Activated naive CD4-positive, alpha-beta T cell treated with anti-CD3 and anti-CD28 coated beads, Interleukin-2, amount 50 U/mL, for 16 hours (primary cell): ENCODE results near the gene EIF2B1.

ENCODE experiments used
- DNase-seq: peaks from one replicate; pipeline ENCODE4 v3.0.0-alpha.2; 2020

The EIF2B1 gene

DNA sequence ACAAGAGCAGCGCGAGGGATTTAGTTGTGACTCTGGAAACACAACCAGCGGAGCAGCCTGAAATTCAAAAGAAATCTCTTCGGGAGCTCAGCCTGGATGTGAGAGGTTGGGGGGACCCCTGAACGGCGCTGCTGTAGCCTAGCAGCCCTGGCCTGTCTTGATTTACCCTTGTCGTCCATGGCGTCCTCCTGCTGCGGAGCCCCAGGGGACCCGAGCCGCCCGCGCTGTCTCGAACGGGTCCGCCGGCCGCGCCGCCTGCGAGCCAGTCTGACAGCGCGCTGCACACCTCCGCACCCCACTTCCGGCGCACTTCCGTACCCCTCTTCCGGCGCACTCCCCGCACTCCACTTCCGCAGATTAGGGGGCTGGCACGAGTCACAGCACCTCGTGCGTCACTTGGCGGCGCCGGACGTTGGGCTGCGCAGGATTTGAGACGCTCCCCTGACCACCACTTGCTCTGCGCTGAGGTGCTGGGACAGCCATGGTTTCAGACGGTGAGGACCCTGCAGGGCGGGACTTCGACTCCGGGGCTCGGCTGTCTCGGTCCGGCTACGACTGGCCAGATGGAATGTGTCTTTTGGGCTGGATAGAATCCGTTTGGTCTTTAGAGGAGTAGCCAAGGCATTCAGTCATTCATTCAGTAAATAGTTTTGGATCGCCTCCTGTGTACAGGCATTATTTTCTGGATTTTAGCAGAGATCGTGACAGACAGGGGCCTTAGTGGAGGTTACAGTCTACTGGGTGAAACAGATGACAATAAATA, at the start of gene EIF2B1, which contains the start of gene GTF2H3:
Gene EIF2B1, minus strand, starts transcription at position 308 of the 763 bp plus-strand sequence. Its CDS starts 129 bp downstream, at position 179.
Gene GTF2H3, plus strand, starts transcription at position 451 of the 763 bp plus-strand sequence. Its CDS starts 31 bp downstream, at position 482.
- DNase-seq: peak; percentile 96

DNA sequence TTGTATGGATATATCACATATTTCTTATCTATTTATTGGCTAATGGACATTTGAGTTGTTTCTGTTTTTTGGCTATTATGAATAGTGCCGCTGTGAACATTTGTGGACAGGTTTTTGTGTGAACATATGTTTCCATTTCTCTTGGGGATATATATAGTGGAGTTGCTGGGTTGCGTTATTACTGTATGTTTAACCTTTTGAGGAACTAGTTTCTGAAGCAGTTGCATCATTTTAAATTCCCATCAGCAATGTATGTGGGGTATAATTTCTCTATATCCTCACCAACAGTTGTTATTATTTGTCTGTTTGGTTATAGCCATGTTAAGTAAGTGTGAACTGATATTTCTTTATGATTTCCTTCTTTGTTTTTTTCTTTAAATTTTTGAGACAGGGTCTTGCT, 48.1 kb upstream of the EIF2B1 start:
- no peak for DNase-seq

GRCh38 chr12:123678981-123679380, 45.5 kb upstream of the EIF2B1 start:
- DNase-seq: no peak

DNA sequence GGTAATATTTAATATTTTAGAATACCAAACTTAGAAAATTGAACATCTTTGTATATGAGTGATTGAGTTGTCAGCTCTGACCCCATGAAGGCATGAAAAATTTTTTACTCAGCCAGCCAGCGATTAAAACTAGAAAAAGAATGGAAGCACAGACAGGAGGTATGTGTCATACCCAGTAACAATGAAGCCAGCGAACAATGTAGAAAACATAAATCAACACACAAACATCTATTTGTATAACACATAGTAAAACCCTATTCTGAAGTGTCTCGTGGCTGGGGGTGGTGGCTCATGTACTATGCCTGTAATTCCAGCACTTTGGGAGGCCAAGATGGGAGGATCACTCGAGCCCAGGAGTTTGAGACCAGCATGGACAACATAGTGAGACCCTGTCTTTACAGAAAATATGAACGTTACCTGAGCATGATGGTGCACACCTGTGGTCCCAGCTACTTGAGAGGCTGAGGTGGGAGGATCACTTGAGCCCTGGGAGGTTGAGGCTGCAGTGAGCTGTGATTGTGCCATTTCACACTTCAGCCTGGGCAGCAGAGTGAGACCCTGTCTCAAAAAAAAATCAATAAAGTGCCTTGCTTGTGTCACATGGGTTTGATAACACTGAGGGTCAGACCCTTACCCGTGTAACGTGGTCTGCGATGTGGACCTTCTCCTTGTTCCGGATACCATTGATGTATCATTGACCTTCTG, 43.3 kb upstream of the EIF2B1 start:
- no peak for DNase-seq

DNA sequence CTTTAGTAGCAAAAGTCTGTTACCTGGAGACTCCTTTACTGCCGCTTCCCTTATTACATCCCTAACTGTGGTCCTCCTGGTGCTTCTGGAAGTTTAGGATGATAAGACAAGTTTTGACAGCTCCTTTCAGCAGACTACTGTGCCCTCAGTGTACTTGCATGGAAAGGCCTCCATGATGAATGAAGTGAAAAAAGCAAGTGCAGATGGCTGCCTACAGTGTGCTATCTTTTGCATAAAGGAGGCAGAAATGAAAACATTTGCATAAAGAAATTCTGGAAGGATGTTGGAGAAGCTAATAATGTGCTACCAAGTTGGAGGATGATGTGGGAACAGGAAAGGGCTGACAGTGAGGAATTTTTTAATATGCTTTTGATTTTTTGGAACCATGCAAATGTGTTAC, 42.0 kb upstream of the EIF2B1 start:
- no peak for DNase-seq

GRCh38 chr12:123671876-123672275, 38.4 kb upstream of the EIF2B1 start:
- DNase-seq: no peak

DNA sequence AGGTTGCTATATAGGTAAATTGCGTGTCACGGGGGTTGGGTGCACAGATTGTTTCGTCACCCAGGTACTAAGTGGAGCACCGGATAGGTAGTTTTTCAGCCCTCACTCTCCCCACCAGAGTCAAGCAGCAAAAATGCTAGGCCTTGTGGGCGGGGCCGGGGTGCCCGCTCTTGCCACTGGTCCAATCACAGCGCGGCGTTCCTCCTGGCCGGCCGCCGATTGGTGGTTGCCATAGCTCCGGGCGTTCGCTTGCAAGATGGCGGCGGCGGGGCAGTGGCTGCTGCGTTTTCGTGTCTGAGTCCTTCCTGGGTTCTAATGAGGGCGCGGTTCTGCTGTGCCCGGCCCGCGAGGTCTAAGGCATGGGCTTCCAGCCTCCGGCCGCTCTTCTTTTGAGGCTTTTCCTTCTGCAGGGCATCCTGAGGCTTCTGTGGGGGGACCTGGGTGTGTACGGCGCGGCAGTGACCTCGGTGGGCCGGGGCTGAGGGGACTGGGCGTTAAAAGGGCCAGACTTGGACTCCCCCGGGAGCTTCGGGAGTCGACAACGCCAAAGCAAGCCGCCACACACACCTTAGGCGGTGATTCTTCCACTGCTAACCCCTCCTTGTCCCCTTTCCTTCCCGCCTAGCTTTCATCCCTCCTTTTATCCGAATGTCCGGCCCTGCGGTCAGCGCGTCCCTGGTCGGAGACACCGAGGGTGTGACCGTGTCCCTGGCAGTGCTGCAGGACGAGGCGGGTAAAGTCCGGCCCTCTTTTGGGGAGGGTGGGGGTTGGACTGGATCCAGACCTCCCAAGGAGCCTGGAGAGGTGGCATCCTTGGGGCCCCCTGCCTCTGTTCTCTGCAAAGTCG, 37.6 kb upstream of the EIF2B1 start, which contains the start of gene TCTN2:
Gene TCTN2, plus strand, starts transcription at position 232 of the 847 bp plus-strand sequence. Its CDS starts 128 bp downstream, at position 360.
- DNase-seq: peak; percentile 96

GRCh38 chr12:123667771-123668170, 34.3 kb upstream of the EIF2B1 start:
- no peak for DNase-seq

GRCh38 chr12:123659996-123660727, 26.7 kb upstream of the EIF2B1 start:
- no peak for DNase-seq

DNA sequence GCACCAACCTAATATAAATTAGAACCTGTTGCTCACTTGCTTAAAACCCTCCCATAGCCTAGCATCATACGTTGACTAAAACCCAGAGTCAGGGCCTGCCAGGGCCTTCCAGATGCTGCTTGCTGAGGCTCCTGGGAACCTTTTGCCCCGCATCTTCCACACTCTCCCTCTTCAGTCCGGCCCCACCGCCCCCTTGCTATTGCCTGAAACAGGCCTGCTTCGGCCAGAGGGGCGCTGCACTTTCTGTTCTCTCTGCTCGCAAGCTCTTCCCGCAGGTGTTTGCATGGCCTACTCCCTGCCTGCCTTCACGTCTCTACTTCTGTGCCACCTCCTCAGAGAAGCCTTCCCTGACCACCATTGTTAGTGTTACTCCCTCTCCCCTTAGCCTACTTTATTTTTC, 23.7 kb upstream of the EIF2B1 start:
- DNase-seq: no peak

DNA sequence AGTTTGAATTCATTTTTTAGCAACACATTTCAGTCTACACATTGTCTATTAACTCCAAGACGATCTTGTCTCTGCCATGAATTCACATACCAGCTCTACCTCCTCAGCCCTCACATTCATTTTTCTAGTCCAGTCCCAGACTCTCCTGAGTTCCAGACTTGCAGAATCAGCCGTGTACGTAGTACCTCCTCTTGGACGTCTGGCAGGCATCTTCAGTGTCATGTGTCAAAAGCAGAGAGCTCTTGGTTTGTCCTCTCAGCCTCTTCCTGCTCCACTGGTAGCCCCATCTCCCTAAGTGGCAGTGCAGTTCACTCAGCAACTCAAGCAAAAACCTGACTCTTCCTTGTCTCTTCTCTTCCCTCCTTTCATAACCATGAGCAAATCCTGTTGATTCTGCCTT, 22.9 kb upstream of the EIF2B1 start:
- no peak for DNase-seq

- no peak for DNase-seq
These were observed 21.9 kb upstream of the EIF2B1 start for GRCh38 chr12:123655420-123655819.

- DNase-seq: no peak
These were observed 20.7 kb upstream of the EIF2B1 start for GRCh38 chr12:123654129-123654701.

DNA sequence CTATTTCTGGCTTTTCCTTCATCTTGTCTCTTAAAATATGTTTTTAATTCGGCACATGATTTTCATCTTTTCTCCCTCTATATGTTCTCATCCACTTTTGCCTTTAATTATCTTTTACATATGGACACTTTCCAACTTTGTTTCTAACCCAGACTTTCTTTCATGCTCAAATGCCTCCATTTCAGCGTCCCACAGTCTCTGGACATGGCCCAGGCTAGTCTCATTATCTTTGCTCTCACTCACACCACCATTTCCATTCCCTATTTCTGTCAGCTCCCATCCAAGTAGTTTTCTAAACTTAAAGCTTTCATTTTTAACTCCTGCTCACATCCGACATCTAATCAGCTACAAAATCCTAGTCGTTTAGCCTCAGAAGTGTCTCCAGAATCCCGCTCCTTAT, 14.9 kb upstream of the EIF2B1 start:
- DNase-seq: no peak

DNA sequence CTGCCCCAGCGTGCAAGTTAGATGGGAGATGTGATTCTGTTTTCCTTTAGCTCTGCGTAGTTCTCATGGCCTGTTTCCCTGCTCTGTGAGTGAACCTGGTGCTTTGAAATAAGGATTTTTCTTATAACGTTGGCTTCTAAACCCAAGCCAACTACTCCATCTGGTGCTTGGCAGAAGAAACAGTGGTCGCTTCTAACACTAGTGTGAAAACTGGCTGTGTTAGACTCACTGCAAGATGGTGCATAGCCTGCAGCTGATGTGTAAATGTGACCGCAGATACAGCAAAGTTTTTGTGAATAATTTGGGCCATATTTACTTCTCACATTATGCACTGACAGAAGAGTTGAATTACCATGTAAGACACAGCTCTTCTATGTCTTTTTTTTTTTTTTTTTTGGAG, 12.4 kb upstream of the EIF2B1 start:
- DNase-seq: no peak

- no peak for DNase-seq
These were observed 11.9 kb upstream of the EIF2B1 start for GRCh38 chr12:123645380-123645779.

DNA sequence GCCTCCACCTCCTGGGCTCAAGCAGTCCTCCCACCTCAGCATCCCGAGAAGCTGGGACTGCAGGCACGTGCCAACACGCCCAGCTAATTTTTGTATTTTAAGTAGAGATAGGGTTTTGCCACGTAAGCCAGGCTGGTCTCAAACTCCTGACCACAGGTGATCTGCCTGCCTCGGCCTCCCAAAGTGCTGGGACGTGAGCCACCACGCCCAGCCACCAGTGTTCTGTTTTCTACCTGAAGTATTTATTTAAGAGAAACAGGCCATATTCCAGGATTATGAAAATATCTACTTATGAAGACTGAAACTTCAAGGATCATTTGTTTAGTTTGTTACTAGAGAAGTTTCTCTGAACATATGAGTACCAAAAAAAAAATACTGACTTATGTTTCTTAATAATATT, 10.4 kb upstream of the EIF2B1 start:
- DNase-seq: no peak

GRCh38 chr12:123634142-123634561, 666 bp upstream of the EIF2B1 start:
- no peak for DNase-seq

DNA sequence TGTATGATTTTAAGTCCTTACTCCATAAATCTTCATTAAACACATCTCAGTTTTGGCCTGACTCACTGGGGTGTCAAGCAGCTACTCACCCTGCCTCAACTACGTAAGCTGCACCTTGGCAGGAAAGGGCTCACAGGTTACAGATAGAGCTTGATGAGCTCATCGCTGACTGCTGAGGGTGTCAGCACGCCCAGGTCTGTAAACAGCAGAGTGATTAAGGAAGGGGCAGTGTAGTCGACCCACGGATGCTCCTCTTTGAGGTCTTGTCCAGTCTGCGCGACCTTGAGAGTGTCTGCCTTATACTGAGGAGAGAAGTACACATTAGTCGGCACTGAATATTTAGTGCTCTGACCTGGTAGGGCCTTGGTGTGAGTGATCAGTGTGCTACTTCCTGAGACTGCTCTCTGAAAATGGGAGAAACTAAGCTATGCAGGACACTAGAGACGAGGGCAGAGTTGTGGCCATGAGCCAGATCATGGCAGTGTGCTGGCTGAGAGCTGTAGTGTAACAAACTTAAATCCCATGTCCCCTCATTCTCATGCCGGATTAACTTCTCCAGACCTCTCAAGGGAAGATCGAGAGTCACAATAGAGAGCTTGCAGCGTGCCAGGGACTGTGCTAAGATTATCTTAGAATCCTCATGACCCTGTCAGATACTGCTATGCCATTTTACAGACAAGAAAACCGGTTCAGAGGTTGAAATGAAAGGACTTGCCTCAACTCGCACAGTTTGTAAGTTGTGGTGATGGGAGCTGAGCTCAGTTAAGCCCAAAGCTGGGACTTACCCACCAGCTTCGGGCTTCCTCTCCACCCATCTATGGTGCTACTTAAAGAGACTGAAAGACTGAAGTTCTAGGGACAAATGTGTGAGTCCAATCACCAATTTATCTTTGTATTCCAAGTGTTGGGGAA, 11.6 kb downstream of the EIF2B1 start:
- no peak for DNase-seq

GRCh38 chr12:123621101-123621500, 12.4 kb downstream of the EIF2B1 start:
- no peak for DNase-seq

DNA sequence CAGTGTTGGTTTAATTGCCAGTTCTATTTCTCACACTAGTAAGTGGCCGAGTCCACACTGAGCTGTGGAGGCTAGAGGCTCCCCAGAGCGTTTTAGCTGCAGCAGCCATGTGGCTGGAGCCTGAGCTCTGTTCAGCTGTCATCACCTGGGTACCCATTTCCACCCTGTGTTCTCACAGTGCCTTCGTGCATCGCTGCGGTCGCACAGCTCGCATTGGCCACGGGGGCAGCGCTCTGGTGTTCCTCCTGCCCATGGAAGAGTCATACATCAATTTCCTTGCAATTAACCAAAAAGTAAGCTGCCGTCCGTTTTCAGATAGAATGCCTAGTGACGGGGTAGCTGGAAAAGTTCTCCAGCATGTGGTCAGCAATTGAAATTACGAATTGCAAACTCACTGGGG, 15.9 kb downstream of the EIF2B1 start:
- no peak for DNase-seq
